PC-3 (cell line): ENCODE data around the gene TYRO3. TPM values are rescaled to one million over a fixed set of nuclear protein-coding genes. Genes with fewer than 3 reads are reported as not detected.
"Not testable (repeated sequence)": the region's sequence is repeated elsewhere in the genome, so short reads cannot be mapped to it uniquely, and the experiment has no call there.

Source experiments
- ATAC-seq: fragments of 200-7000 bp; cut with Tn5 transposase; 2 replicates; pipeline ENCODE4 v1.9.1; 2020; ENCODE audit warnings: mild to moderate bottlenecking, moderate library complexity
- BruUV-seq: library from RNA; stranded (reverse); fragments of 400-500 nt; replicated peaks from 2 replicates; lab custom pipeline; 2021; lab: Mats Ljungman, UMichigan
- CTCF ChIA-PET: fragments of 300-600 bp; sonication (Branson Sonifier 250); formaldehyde crosslinking; loops from one replicate; lab custom pipeline; 2022; ENCODE audit warnings: antibody characterized with exemption; lab: Charles Lee
- POLR2A ChIA-PET: fragments of 300-600 bp; sonication (Branson Sonifier 250); formaldehyde crosslinking; loops from one replicate; lab custom pipeline; 2022; ENCODE audit warnings: antibody characterized with exemption; ENCODE audit not compliant: unreplicated experiment; lab: Charles Lee
- DNase-seq: peaks from one replicate; pipeline ENCODE4 v3.0.0-alpha.2; 2015
- H2AFZ ChIP-seq: fragments of 300-600 bp; sonication (generic); 2 replicates; pipeline ENCODE4 v1.6.0; 2016; ENCODE audit warnings: antibody characterized with exemption, low read length
- H3F3A ChIP-seq: fragments of 300-600 bp; sonication (generic); one replicate; pipeline ENCODE4 v1.6.0; 2017; ENCODE audit warnings: antibody characterized with exemption, low read length, control low read depth, mild to moderate bottlenecking; ENCODE audit not compliant: unreplicated experiment
- H3K27ac ChIP-seq: fragments of 300-600 bp; sonication (generic); 2 replicates; pipeline ENCODE4 v1.5.1; 2016; ENCODE audit warnings: mild to moderate bottlenecking, low read length
- H3K27me3 ChIP-seq: fragments of 300-600 bp; sonication (generic); 2 replicates; pipeline ENCODE4 v1.6.1; 2016; ENCODE audit warnings: low read length, mixed read lengths
- H3K36me3 ChIP-seq: fragments of 300-600 bp; sonication (generic); 2 replicates; pipeline ENCODE4 v1.6.1; 2016; ENCODE audit warnings: low read depth, mixed run types, low read length, mixed read lengths
- H3K4me1 ChIP-seq: fragments of 300-600 bp; sonication (generic); 2 replicates; pipeline ENCODE4 v1.5.1; 2016; ENCODE audit warnings: low read length; ENCODE audit not compliant: insufficient read depth
- H3K4me2 ChIP-seq: fragments of 300-600 bp; sonication (generic); 2 replicates; pipeline ENCODE4 v1.6.0; 2016; ENCODE audit warnings: low read length
- H3K4me3 ChIP-seq: fragments of 300-600 bp; sonication (generic); 2 replicates; pipeline ENCODE4 v1.5.1; 2016; ENCODE audit warnings: mild to moderate bottlenecking, low read length, mixed read lengths
- H3K79me2 ChIP-seq: fragments of 300-600 bp; sonication (generic); 2 replicates; pipeline ENCODE4 v1.6.1; 2017; ENCODE audit warnings: low read length, mixed read lengths
- H3K9ac ChIP-seq: fragments of 300-600 bp; sonication (generic); 2 replicates; pipeline ENCODE4 v1.6.0; 2016; ENCODE audit warnings: mild to moderate bottlenecking, low read length
- H3K9me2 ChIP-seq: fragments of 300-600 bp; sonication (generic); replicated peaks from 2 replicates; pipeline ENCODE4 v1.6.1; 2016; ENCODE audit warnings: mixed run types, low read length, mixed read lengths
- H3K9me3 ChIP-seq: fragments of 300-600 bp; sonication (generic); 2 replicates; pipeline ENCODE4 v1.6.1; 2016; ENCODE audit warnings: low read length, mixed read lengths
- H4K20me1 ChIP-seq: fragments of 300-600 bp; sonication (generic); 2 replicates; pipeline ENCODE4 v1.6.1; 2016; ENCODE audit warnings: low read length, mixed read lengths
- CTCF ChIP-seq: fragments of 300-600 bp; sonication (generic); conservative IDR thresholded peaks from 2 replicates; pipeline ENCODE4 v1.5.1; 2017; ENCODE audit warnings: antibody characterized with exemption, low read depth, mild to moderate bottlenecking, low read length
- EZH2 ChIP-seq: fragments of 300-600 bp; sonication (generic); IDR thresholded peaks from one replicate; pipeline ENCODE4 v1.6.1; 2017; ENCODE audit warnings: antibody characterized with exemption, mild to moderate bottlenecking, low read length; ENCODE audit not compliant: unreplicated experiment
- EZH2phosphoT487 ChIP-seq: fragments of 300-600 bp; sonication (generic); IDR thresholded peaks from 2 replicates; pipeline ENCODE4 v1.6.1; 2018; ENCODE audit warnings: mild to moderate bottlenecking, antibody characterized with exemption, low read length, borderline replicate concordance
- intact Hi-C: fragments of 100-400 bp; cut with micrococcal nuclease; formaldehyde crosslinking; loops from 2 replicates; pipeline ENCODE4 v1.9.0; 2023
- total RNA-seq: library from RNA; depleted of rRNA; stranded (reverse); fragments of >200 nt; gene quantifications from 2 replicates; pipeline ENCODE4 v1.2.3, GENCODE V29; 2014

TYRO3 gene
- total RNA-seq, 1 experiment from 2014 or later: 23.5 TPM

GRCh38 chr15:41589571-41589970 is 30.6 kb downstream of the TYRO3 start:
- DNase-seq: peak; percentile 41

GRCh38 chr15:41591217-41591616 is 32.2 kb downstream of the TYRO3 start:
- H3K9ac ChIP-seq, intact Hi-C loops, CTCF ChIA-PET, H3F3A ChIP-seq, H3K9me3 ChIP-seq, H3K4me2 ChIP-seq, H4K20me1 ChIP-seq, ATAC-seq, H2AFZ ChIP-seq, H3K79me2 ChIP-seq, H3K4me3 ChIP-seq, H3K9me2 ChIP-seq, BruUV-seq, H3K36me3 ChIP-seq, DNase-seq, H3K27ac ChIP-seq, H3K27me3 ChIP-seq: not testable (repeated sequence)
- POLR2A ChIA-PET: interaction anchor here (0.6 kb wide), 1 partner anchor 161 kb away, joined by 3 read pairs; no protein-coding TSS in a partner anchor
- H3K4me1 ChIP-seq: peaks cover 24% of the 10 kb centered on the region

More at GRCh38 chr15:41589571-41589970, 30.6 kb downstream of the TYRO3 start:
- H2AFZ ChIP-seq, H3K27me3 ChIP-seq, H3K36me3 ChIP-seq, H3K9me2 ChIP-seq, ATAC-seq, H3K79me2 ChIP-seq, H4K20me1 ChIP-seq, H3K9ac ChIP-seq, H3K4me2 ChIP-seq, intact Hi-C loops, H3F3A ChIP-seq, H3K4me3 ChIP-seq, CTCF ChIA-PET, BruUV-seq, POLR2A ChIA-PET, H3K9me3 ChIP-seq: not testable (repeated sequence)
- peaks cover 34% of the 10 kb centered on the region for H3K4me1 ChIP-seq
- 0 out of 2 replicates have a peak overlapping the region, but pooled peaks have one; percentile 9 for H3K27ac ChIP-seq

GRCh38 chr15:41592718-41593117 is 33.7 kb downstream of the TYRO3 start:
- H2AFZ ChIP-seq, H3K9me2 ChIP-seq, H3K36me3 ChIP-seq, H3K27me3 ChIP-seq, BruUV-seq, intact Hi-C loops, H3F3A ChIP-seq, H3K4me3 ChIP-seq, H3K79me2 ChIP-seq, CTCF ChIA-PET, POLR2A ChIA-PET, H3K9me3 ChIP-seq, H3K9ac ChIP-seq, H4K20me1 ChIP-seq: not testable (repeated sequence)
- peak; percentile 76 for ATAC-seq
- H3K4me1 ChIP-seq: peaks cover 21% of the 10 kb centered on the region
- peak overlapping the region; percentile 59 for H3K27ac ChIP-seq
- H3K4me2 ChIP-seq: peak overlapping the region; percentile 61
- DNase-seq: peak; percentile 78

- CTCF ChIA-PET: interaction anchor here (0.7 kb wide), 1 partner anchor 8 kb away, joined by 7 read pairs; no protein-coding TSS in a partner anchor
- POLR2A ChIA-PET: no interaction called here
These were observed 36.1 kb downstream of the TYRO3 start for GRCh38 chr15:41594801-41595746.

More at GRCh38 chr15:41594801-41595746, 36.1 kb downstream of the TYRO3 start:
- H3K79me2 ChIP-seq: no peaks in the 10 kb centered on the region
- ATAC-seq: no peak
- no TSS peak for BruUV-seq
- H3F3A ChIP-seq: no peaks in the 10 kb centered on the region
- intact Hi-C loops: no loop called here
- no peaks in the 10 kb centered on the region for H3K9me3 ChIP-seq
- DNase-seq: no peak
- peaks cover 21% of the 10 kb centered on the region for H3K4me1 ChIP-seq
- no peaks in the 10 kb centered on the region for H3K36me3 ChIP-seq
- no peak for TF ChIP-seq EZH2phosphoT487
- TF ChIP-seq EZH2: no peak
- no peak for TF ChIP-seq CTCF
- no peak overlapping the region for H3K27ac ChIP-seq
- H3K27me3 ChIP-seq: no peaks in the 10 kb centered on the region
- H2AFZ ChIP-seq: no peak overlapping the region
- no peak overlapping the region for H3K9ac ChIP-seq
- no peaks in the 10 kb centered on the region for H4K20me1 ChIP-seq
- H3K4me2 ChIP-seq: no peak overlapping the region
- H3K4me3 ChIP-seq: no peak overlapping the region
- no peaks in the 10 kb centered on the region for H3K9me2 ChIP-seq
